SKM-1 treated with dmso at 0.1 percent for 144 hours (cell line): ENCODE results near the gene UGT8.
"Not testable (repeated sequence)": the region's sequence is repeated elsewhere in the genome, so short reads cannot be mapped to it uniquely, and the experiment has no call there.

ENCODE experiments used
- DNase-seq: peaks from one replicate; lab custom pipeline; 2025; ENCODE audit not compliant: unreplicated experiment; lab: John Stamatoyannopoulos, UW

Gene UGT8, protein sequence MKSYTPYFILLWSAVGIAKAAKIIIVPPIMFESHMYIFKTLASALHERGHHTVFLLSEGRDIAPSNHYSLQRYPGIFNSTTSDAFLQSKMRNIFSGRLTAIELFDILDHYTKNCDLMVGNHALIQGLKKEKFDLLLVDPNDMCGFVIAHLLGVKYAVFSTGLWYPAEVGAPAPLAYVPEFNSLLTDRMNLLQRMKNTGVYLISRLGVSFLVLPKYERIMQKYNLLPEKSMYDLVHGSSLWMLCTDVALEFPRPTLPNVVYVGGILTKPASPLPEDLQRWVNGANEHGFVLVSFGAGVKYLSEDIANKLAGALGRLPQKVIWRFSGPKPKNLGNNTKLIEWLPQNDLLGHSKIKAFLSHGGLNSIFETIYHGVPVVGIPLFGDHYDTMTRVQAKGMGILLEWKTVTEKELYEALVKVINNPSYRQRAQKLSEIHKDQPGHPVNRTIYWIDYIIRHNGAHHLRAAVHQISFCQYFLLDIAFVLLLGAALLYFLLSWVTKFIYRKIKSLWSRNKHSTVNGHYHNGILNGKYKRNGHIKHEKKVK

DNA sequence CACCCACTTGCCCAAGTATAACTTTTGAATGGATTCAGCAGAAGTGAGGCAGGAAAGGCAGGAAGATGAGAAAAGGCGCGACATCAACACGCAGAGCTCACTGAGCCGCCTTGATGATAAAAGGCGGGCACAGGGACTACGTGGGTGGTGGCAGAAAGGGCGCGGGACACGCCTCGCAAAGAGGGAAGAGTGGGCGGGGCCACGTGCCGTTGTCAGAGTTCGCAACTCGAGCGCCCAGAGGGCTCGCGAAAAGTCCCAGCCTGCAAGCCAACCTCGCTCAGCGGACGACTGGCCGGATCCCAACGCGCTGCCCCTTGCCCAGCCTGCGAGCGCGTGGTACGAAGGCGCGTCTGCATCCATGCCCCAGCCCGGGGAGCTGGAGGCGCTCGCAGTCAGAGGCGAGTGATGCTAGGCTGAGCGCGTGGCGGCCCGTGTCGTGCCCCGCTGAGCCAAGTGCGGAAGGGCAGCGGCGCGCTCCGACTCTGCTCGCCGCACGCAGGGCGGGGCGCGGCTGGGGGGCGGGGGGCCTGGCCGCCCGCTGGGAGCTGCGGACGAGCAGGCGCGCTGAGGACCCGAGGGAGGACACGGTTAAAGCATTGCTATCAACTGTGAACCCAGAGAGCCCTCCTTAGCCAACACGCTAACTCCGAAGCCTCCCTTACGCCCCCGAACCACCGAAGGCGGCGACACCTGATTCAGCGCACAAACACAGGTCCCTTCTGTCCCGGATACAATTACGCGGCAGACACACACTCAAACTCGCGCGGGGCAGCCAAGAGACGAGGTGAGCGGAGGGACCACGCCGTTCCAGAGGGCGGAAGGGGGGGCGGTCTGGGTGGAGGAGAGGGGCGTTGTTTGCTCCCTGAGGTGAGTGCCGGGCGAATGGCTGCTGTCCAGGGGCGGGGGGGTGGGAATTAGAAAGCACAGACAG is at the start of gene UGT8:
Gene UGT8 (plus strand): TSS at position 617 of the 931 bp plus-strand sequence. CDS start 24,074 bp downstream, outside the sequence.
- DNase-seq: peak; percentile 75

DNA sequence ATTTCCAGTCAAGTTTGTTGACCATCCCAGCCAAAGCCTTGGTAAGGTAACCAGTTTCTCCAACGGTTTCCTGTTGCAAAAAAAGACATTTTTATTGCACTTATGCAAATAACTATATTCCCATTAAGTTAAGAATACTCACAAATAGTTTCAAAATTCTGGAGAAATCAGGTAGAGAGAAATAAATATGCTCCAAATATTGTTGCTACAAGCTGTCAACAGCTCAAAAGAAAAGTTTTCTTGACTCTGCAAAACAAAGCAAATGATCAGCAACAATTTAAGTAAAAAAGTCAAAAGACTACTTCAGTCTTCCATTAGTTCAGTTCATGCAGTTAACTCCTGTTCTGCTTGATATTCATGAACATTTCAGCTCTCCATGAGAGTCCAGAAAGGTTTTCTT is 49.0 kb upstream of the UGT8 start:
- DNase-seq: no peak

DNA sequence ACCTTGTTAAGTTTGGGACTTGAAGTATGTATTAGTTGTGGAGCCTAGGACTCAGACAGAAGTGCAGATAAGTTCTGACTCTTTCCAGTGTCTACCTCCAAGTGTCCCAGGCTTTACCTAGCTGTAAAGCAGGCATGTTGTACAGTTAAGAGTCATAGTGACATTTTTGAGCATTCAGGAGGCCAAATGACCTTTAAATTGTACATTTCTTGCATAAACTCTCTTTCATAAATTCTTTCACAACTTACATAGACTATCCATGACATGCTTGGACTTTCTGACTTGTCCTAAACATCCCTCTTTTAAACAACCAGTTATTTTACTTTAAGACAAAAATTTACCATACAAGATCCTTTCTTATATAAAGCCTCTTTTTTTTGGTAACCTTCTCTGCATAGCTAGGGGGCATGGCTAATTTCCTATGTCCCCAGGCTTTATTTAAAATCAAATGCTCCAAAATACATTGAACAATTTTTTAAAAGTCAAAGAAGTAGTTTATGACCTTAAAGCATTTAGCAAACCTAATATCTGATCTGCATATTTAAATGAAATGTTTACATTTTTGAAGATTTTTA is 40.1 kb upstream of the UGT8 start:
- no peak for DNase-seq

DNA sequence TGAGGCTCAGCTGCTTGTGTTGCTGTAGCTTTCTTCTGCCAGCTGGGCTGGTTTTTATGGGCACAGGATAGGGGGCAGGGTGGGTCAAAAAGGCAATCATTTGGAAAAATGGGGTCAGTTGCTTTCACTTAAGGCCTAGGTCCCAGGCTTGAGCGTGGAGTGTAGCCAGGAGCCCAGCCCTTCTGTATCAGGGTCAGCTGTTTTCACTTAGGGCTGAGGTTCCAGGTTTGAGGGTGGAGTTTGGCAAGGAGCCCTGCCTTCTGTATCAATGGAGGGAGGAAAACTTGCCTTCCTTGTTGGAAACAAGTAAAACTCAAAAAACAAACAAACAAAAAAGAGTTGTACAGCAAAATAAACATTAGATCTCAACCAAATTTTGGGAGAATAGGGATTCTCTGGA is 37.0 kb upstream of the UGT8 start:
- no peak for DNase-seq

DNA sequence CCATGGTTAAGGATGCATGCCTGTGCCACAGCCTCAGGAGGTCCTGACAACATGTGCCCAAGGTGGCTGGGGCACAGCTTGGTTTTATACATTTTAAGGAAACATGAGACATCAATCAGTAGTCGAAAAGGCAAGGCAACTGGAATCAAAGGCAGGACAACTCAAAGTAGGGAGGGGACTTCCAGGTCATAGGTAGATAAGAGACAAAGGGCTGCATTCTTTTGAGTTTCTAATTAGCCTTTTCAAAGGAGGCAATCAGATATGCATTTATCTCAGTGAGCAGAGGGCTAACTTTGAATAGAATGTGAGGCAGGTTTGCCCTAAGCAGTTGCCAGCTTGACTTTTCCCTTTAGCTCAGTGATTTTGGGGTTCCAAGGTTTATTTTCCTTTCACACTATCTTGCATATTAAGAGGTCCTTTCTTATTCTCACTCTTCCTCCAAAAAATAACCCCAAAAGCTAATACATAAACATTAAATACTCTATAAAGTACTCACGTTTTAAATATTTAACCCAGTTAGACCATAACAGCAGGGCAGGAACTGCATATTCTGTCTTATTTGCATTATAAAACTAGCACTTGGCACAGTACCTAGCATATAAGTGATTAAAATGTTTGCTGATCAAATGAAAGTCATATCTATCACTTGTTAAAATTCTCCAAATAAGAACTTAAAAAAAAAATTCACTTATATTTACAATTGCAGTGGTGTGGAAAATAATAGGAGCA is 36.3 kb upstream of the UGT8 start:
- no peak for DNase-seq

DNA sequence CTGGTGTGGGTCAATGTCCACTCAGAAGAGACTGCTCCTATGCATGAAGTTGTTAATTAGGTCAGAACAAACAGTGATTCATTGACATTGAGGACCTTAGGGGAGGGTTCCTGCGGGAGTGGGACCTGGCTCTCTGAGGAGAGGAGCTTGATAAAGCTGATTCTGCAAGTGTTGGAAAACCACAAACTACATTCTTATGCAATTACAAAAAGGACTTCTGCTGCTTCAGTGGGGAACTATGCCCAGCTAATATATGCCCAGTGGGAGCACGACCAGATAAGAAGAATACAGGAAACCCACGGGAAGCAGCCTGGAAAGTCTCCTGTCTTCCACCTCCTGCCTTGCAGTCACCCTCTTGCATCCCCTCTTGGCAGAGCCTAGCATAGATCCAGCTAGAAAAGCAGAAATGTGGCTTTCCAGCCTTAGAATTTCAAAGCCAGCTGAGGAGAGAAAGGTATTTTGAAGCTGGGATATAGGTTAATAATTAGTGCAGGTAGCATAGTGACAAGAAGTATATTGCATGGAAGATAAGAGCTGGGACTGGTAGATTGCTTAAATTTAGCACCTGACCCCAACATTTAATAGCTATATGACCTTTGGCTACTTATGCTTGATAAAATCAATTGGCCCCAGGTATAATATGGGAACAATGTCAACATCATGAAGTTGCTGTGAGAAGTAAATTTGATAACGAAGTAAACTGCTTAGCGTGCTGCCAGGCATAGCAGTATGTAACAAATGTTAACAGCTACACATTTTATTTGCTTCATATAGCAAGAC is 34.9 kb upstream of the UGT8 start:
- DNase-seq: no peak

DNA sequence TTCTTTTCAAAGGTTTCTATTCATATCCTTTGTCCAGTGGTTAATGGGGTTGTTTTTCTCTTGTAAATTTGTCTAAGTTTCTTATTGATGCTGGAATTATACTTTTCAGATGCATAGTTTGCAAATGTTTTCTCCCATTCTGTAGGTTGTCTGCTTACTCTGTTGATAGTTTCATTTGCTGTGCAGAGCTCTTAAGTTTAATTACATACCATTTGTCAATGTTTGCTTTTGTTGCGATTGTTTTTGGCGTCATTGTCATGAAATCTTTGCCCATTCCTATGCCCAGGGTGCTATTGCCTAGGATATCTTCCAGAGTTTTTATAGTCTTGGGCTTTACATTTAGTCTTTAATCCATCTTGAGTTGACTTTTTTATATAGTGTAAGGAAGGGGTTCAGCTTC is 21.2 kb upstream of the UGT8 start:
- no peak for DNase-seq

DNA sequence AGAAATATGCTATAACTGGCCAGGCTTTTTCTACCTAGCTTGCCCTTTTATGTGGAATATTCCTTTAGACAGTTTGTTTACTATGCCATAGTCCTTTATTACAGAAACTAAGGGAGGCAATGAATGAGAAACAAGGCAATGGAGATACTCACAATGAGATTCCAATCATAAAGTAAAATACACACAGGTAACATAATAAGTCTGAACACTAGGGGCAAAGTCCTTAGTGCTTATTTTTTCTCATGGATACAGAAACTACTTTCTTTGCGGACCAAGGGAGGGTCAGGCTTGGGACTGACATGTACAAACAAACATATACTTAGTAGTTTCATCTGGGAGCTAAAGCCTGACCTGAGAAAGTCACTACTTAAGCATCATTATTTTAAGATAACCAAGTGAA is 16.0 kb upstream of the UGT8 start:
- no peak for DNase-seq

DNA sequence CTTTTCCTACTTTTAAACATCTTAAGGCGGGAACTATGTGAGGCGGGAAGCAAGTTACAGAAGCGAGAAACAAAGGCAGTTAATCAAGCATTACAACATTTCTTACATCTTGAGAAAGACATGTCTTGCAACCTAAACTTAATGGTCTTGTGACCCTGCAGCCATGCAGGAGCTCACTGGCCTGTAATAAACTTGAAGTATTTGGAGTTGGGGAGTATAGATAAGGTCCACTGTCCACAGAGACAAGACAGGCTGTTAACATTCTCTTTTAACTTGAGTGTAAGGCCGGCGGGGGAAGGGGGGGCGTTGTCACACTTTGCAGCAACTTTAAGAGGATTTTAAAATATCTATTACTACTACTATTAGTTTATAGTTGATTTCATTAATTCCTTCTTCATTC is 10.3 kb upstream of the UGT8 start:
- DNase-seq: no peak

DNA sequence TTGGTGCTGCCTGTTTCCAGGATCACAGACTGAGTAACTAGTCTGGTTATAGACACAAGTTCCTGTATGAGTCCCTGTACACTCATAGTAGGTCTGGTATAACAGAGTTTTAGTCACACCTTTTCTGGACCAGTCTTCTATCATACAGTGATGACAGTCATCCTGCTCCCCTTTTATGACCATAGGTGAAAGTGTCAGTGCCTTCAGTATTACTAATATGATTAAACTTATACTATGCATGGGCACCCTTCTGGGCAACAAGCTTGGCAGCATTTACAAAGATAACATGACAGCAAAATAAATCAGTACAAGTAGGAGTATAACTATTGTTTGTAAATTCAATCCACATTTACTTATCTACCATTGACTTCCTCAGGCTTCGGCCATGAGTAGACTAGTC is 8.2 kb upstream of the UGT8 start:
- DNase-seq: not testable (repeated sequence)

DNA sequence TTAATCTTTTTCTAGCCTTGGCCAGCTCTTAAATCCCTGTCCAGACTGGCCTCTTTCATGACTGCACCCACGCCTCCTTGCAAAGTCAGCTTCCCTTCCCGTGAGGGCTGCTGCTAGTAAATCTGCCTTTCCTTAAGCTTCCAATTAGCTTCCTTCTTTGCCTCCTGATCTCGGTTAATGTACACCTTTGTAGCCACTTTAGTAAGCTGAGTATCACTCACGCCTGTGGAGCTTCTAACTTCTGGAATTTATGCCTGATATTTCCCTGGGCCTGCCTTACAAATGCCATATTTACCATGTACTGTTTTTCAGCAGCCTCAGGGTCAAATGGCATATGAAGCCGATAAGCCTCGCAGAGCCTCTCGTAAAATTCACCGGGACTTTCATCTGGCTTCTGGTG is 5.1 kb upstream of the UGT8 start:
- DNase-seq: no peak

DNA sequence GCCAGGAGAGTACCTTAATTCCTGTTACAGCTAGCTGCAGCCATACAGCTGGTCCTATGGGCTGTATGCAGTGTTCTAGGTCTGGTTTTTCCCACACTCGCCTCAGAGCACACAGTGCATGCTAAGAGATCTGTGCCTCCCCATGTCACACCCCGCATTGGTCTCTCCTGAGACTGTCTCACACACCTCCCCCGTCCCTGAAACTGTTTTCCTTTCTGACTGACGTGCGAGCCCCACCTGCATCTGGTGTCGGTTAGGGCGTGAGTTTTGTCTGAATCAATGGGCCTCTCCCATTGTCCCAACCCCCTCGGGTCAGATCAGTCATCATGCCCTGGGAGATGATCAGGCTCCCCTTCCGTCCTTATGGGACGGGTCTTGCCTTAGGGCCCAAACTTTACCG is 3.4 kb upstream of the UGT8 start:
- DNase-seq: no peak

DNA sequence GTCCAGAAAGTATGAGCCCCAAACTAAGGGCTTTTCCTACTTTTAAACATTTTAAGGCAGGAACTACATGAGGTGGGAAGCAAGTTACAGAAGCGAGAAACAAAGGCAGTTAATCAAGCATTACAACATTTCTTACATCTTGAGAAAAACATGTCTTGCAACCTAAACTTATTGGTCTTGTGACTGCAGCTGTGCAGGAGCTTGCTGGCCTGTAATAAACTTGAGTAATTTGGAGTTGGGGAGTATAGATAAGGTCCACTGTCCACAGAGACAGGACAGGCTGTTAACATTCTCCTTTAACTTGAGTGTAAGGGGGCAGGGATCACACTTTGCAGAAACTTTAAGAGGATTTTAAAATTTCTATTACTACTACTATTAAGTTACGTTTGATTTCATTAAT is 2.7 kb upstream of the UGT8 start:
- no peak for DNase-seq

DNA sequence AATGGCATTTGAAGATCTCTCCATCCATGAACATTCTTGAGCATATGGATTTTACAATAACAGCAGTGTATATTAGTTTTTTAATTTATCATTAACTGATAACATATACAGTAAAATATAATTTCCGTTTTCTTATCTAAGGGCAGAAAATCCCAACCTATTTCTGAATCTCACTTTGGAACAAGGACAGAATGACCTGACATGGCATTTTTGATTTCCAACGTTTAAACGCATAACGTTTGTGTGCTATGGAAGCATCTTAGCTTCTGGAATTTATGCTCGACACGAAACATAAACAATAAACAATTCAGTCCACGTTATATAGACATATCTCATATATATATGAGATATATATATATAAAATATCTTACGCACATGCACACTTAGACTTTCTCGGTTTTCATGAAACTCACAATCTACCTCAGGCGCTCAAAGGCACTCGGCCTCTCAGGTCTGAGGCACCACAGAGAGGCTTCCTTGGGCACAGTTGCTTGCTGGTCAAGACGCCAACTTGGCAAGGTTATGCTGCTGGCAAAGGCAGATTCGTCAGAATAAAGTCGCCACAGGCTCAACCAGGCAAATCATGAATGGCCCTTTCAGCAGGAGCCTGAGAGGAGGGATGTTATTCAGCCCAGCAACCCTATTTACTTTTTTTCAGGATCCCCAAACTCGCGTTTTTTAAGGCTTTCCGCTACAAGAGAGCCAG is 1.0 kb upstream of the UGT8 start:
- no peak for DNase-seq

DNA sequence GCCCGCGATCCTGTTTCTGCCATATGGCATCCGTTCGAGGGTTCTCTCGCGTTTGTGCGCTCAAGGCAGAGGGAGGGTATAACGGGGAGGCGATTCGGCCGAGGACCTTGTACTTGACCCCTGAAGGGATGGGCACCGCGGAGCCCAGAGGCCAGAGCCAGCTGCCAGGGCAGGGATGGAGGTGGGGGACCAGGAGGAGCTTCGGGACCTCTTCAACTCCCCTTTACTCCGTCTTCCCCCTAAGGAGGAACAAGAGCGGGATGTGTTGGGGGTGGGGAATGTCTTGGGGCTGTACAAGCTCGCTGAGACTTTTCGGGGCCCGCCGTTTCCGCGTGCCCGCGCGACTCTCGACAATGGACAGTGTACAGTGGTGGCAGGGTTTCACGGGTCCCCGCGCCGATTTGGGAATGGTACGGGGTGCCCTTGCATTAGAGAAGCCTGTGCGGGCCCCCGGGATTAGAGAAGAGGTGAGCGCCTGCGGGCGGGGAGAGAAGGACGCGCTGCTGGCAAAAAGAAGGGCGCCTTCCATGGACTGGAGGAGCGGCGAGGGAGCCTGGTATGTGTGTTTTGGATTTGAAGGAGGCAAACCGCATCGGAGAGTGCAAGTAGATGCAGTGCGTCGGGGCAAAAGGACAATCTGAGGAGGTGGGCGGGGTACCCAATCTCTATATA is 760 bp downstream of the UGT8 start:
- DNase-seq: no peak

DNA sequence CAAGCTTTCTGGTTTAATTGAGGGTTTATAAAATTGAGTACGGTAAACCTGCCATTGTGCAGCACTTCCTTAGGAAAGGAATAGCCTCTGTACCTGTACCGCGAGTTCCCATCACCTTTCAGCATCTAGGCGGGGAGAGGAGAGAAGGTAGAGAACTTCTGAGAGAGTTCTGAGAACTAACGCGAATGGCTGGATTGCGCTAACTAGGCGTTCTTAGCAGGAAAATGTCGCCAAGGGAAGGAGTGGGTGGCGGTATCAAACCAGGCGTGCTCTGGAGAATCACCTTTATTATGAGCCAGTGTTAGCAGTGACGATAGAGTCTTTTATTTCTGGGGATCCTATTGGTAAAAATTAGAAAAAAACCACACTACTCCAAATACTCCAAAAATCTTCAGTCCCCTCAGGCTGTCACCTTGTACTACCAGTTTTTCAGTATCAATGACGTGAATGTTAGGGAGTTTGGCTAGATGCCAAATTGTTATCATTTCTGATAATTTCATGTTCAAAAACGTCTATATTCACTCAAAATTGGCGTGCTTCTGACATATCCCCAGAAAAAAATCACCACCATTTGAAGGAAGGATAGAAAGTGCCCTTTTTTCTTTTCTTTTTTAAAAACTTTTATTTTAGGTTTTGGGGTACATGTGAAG is 1.4 kb downstream of the UGT8 start:
- DNase-seq: no peak

DNA sequence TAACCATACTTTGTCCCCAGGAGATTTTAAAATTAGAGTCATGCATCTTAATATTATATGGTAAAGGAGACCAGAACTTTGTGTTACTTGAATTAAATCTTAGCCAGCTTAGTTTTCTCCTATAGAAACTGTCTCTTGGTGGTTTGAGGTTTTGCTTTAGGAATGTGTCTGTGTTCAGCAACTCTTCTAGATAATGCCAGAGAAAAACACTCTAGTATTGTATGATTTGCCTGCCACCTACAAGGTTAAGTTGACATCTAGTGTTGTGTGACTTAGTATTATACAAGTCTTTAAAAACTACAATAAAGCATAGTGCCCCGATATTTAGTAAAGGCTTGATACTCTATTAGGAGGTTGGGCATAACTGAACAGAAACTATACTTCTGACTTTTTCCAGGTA is 2.1 kb downstream of the UGT8 start:
- DNase-seq: no peak

DNA sequence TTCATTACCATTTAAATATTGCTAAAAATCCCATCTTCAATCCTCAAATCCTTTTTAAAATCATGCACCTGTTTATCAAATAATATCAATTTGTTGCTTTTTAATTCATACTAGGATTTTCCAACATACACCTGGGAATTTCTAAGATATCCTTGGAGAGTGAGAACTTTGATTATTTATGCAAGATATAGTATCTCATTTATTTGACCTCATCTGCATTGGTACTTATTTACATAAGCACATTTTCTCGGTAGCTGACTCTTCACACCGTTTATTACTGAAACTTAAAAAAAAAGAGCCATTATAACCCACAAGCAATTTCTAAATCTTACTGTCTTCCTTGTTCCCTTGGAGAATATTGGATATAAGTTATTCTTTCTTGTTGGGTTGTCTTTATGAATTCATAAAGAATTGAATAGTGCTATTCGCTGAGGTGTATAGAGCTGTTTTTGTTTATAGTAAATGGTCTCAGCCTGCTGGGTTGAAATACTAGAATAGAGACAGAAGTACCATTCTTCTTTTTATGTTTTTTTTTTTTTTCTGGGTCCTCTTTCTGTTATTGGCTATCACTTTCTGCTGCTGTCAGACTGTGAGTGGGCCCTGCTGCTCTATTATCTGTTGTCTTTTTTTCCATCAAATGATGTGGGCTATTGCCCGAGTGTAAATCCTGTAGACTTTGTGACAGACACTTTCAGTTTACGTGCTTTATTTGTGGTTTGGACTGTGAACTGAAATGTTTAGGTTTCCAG is 2.9 kb downstream of the UGT8 start:
- DNase-seq: no peak
